HFF-Myc (cell line): ENCODE measurements around the gene ALAS1.

Experiments
- DNase-seq: peaks from one replicate; pipeline ENCODE4 v3.0.0-alpha.2; 2011; ENCODE audit warnings: low read depth; ENCODE audit errors: extremely low read depth
- H3K4me3 ChIP-seq: replicated peaks from 2 replicates; pipeline ENCODE4 v1.5.1; 2011; ENCODE audit warnings: low read depth, mild to moderate bottlenecking, control low read depth, low read length
- TF ChIP-seq, protein P1 (sequence below): IDR thresholded peaks from 2 replicates; pipeline ENCODE4 v1.5.1; 2012; ENCODE audit warnings: mild to moderate bottlenecking, low read depth, low read length, control low read depth; ENCODE audit errors: missing control alignments

The ALAS1 gene

DNA sequence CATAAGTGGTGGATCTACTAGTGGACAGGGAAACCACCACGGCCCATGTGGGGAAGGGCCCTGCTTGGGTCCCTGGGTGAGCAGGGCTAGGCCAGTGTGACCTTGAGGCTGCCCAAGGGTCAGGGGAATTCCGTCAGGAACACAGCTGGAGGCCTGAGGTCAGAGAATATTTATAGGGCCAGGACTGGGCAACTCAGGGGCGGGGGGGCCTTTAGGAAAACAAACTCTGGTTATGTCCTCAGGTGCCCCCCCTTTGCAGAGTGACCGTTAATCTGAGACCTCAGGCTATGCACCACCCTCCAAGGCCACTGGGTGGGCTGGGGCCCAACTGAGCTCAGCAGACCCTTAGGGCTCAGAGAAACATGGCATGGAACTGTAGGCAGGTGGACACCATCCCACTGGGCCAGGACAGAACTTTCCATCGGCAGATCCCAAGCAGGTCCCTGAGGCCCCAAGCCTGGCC, 38.5 kb downstream of the ALAS1 start:
- DNase-seq, result no peak
- TF ChIP-seq, protein P1, sequence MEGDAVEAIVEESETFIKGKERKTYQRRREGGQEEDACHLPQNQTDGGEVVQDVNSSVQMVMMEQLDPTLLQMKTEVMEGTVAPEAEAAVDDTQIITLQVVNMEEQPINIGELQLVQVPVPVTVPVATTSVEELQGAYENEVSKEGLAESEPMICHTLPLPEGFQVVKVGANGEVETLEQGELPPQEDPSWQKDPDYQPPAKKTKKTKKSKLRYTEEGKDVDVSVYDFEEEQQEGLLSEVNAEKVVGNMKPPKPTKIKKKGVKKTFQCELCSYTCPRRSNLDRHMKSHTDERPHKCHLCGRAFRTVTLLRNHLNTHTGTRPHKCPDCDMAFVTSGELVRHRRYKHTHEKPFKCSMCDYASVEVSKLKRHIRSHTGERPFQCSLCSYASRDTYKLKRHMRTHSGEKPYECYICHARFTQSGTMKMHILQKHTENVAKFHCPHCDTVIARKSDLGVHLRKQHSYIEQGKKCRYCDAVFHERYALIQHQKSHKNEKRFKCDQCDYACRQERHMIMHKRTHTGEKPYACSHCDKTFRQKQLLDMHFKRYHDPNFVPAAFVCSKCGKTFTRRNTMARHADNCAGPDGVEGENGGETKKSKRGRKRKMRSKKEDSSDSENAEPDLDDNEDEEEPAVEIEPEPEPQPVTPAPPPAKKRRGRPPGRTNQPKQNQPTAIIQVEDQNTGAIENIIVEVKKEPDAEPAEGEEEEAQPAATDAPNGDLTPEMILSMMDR, result no peak
- H3K4me3 ChIP-seq, result no peak overlapping the region

DNA sequence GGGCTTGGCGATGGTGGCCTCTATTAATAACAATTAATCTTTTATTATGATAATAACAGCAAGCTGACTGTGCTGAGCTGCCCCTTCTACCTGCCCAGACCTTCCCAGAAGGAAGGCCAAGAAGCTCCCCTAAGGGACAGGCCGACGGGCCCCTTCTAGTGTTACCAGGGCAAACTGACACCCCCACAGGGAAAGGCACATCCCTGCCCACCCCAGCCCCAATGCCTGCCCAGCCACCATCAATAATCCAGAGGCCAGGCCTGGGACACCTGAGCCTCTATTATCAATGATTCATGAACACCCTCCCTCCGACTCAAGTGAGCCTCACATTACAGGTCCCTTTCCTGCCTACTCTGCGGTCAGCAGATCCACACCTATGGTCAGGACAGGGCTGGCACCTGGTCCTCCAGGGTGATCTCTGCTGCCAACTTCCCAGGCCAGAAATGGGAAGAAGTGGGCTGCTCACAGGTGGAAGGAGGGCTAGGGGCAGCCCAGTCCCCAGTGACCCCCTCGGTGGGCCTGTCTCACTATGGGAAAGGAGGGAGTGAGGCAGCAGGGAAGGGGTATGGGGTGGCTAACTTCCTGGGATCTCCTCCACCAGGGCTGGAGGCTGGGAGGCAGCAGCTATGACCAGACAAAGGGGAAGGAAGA, 39.2 kb downstream of the ALAS1 start:
- no peak for DNase-seq
- TF ChIP-seq, protein P1, result no peak
- peak overlapping the region; percentile 66 for H3K4me3 ChIP-seq

DNA sequence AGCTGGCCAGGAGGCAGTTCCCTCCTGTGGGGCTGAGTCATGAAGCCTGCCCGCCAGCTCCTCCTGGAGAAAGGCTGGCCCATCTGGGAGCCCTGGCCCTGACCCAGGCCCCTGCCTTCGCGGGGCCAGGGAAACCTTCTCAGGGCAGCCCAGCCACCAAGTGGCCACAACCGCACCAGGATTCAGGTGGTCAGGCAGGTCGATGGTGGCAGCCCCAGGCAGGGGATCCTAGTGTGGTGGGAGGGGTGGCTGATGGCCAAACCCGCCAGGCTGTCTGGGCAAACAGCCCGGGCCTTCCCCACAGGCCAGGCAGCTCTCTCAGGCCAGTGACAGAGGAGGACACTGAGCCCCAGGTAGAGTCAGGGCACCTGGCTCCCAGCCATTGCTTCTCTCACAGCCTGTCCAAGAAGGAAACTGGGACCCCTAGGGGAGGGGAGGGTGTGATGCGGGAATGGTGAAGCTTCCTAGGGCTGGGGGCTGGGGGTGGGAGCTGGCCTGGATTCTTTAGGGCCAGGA, 39.8 kb downstream of the ALAS1 start:
- peak; percentile 67 for DNase-seq
- TF ChIP-seq, protein P1, result no peak
- peak overlapping the region; percentile 66 for H3K4me3 ChIP-seq

DNA sequence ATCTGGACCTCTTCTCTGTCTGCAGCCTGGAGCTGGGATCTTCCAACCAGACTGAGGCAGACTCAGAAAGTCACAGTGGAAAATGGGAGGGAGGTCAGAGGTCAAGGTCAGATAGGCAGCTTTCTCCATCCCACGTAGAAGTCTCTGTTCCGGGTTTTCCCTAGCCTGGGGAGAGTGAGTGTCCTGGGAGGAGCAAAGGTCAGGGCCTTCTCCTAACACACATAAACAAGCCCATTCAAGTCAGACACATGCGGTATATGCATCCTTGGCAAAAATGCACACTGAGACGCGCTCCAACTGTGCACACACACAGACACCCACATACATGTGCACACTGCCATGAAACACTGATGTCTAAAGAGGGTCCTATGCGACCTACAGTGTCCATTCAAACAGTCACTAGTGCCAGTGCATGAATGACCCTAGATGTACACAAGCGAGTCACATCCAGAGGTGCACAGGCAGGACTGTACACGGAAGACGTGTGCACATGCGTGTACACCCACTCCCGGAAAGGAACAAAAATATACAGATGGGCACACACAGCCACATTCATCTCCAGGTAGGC, 40.3 kb downstream of the ALAS1 start:
- TF ChIP-seq, protein P1, result no peak
- DNase-seq, result no peak

DNA sequence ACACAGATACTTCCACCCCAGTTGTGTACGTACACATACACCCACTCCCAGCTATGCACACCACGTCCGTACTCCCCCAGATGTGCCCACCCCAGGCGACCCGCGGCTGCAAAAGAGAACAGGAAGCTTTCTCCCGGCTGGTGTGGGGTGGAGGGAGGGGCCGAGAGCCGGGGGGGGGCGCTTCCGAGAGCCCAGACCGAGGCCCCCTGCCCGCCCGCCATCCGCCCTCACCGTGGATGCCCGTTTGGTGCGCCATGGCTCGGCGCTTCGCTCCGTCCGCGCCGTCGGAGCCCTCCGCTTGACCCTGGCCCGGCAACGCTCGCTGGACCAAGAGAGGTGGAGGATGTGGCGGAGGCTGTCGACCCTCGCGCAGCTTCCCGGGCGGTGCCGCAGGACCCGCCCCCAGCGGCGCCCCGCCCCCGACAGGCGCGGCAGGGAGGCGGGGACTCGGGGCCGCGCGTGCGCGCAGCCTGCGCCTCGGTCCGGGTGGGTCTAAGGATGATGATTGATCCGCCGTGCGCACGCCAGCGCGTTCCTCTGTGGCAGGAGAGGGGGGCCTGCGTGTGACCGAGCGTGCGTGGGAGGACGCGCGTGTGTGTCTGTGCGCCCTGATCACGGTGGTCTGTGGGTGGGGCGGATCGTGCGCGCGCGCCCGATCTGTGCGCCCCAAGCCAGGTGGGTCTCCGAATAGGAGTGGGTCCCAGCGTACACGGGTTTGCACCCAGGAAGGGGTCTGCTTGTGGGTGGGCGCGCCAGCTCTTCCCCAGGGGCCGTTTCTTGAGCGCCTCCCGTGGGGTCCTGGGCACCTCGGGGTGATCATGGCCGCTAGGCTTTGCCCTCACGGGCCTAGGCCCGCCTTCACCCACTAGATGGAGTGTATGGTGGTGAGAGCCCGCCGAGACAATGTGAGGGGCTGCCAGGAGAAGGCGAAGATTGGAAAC, 41.1 kb downstream of the ALAS1 start, which contains the start of gene TWF2:
TSS of gene TWF2 (minus strand) at position 398 of the 941 bp plus-strand sequence. CDS start at position 256, 142 bp downstream.
- H3K4me3 ChIP-seq, result peak within 1 kb of the TSS; percentile 66
- DNase-seq, result no peak
- TF ChIP-seq, protein P1, result peak; percentile 26

More for the DNA sequence above, 40.3 kb downstream of the ALAS1 start:
- H3K4me3 ChIP-seq, result peak overlapping the region; percentile 66

DNA sequence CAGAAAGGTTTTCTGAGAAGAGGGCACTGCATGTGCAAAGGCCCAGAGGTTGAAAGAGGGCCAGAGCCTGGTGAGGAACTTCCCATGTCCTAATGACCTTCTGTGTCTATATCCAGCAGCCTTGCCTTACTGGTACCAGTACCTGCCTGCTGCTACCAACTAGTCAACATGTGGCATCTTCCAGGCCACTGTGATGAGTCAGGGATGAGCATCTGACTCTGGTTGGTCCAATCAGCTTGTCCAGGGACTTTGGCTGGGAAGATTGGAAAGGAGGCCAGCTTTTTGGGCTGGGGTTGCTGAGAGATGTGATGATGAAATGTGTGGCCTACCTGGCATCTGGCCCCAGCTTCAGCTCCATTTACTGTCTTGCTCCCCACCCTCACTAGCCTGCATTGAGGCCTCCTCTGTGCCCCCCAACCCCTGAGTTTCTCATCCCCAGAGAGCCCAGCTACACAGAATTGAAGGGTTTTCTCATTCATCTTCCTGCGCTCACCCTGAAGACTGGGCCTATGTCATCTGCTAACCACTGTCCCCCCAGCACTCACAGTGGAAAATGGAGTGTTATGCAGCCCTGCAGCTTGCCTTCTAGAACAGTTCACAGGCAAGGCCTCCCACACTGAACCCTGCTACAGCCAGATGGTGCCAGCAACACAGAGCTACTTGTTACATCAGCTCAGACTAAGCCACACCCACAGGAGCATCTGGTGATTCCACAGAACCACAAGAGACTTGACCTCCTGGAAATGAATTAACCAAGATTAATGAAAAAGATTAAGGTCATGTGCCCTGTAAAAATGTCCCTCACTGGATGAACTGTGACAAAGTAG, 42.3 kb downstream of the ALAS1 start:
- peak; percentile 88 for DNase-seq
- TF ChIP-seq, protein P1, result no peak
- peak overlapping the region; percentile 66 for H3K4me3 ChIP-seq
